ENCODE measurements around the gene GABBR2. TPM values are rescaled to one million over a fixed set of nuclear protein-coding genes. Genes with fewer than 3 reads are reported as not detected.

The GABBR2 gene
- total RNA-seq, 1 experiment from 2014 or later: 0.23 TPM

GRCh38 chr9:98568234-98568908, 140.4 kb downstream of the GABBR2 start:
- CTCF ChIA-PET: no interaction called here
- Histone ChIP-seq H3K36me3 (ENCODE audit: control insufficient read depth, insufficient read depth, low read length) (no peaks in the 10 kb centered on the region), H3K9me3 (no peaks in the 10 kb centered on the region), H3K4me1 (no peaks in the 10 kb centered on the region), H3K27me3 (replicated peaks; ENCODE audit: control insufficient read depth, insufficient read depth, low read length) (no peaks in the 10 kb centered on the region; the same call in 1 of the 2 replicates), H3K4me3 (ENCODE audit: low read depth, low read length) (no peak overlapping the region)
- Mint-ChIP-seq H3K4me1 (ENCODE audit: low read depth, unreplicated experiment) (no peaks in the 10 kb centered on the region), H3K36me3 (ENCODE audit: insufficient read depth, unreplicated experiment) (no peaks in the 10 kb centered on the region), H3K27ac (ENCODE audit: unreplicated experiment) (no peak overlapping the region), H3K9me3 (ENCODE audit: unreplicated experiment) (no peaks in the 10 kb centered on the region), H3K4me3 (ENCODE audit: unreplicated experiment) (no peak overlapping the region), H3K27me3 (ENCODE audit: insufficient read depth, unreplicated experiment) (no peaks in the 10 kb centered on the region)
- no peak for TF ChIP-seq CTCF (IDR thresholded peaks at IDR 0.05; ENCODE audit: insufficient read depth in 1 of 2, low read depth in 1 of 2, low read length in 1 of 2, severe bottlenecking in 1 of 2, unreplicated experiment in 1 of 2)
- intact Hi-C loops (cut with micrococcal nuclease; ENCODE audit: unreplicated experiment): no loop called here
- no TSS peak for BruUV-seq (replicated peaks)
- POLR2A ChIA-PET: no interaction called here
- DNase-seq: no peak

GRCh38 chr9:98567540-98568233, 141.0 kb downstream of the GABBR2 start:
- intact Hi-C loops (cut with micrococcal nuclease; ENCODE audit: unreplicated experiment): no loop called here
- ChIA-PET POLR2A (no interaction called here), CTCF (no interaction called here)
- H3K36me3 Mint-ChIP-seq (ENCODE audit: insufficient read depth, unreplicated experiment): no peaks in the 10 kb centered on the region
- H3K9me3 Mint-ChIP-seq (ENCODE audit: unreplicated experiment): no peaks in the 10 kb centered on the region
- Histone ChIP-seq H3K36me3 (ENCODE audit: control insufficient read depth, insufficient read depth, low read length) (no peaks in the 10 kb centered on the region), H3K4me1 (no peaks in the 10 kb centered on the region), H3K4me3 (ENCODE audit: low read depth, low read length) (no peak overlapping the region), H3K27me3 (replicated peaks; ENCODE audit: control insufficient read depth, insufficient read depth, low read length) (no peaks in the 10 kb centered on the region; the same call in 1 of the 2 replicates), H3K9me3 (no peaks in the 10 kb centered on the region)
- TF ChIP-seq CTCF (IDR thresholded peaks at IDR 0.05; ENCODE audit: insufficient read depth in 1 of 2, low read depth in 1 of 2, low read length in 1 of 2, severe bottlenecking in 1 of 2, unreplicated experiment in 1 of 2): no peak
- H3K4me3 Mint-ChIP-seq (ENCODE audit: unreplicated experiment): no peak overlapping the region
- no peak overlapping the region for H3K27ac Mint-ChIP-seq (ENCODE audit: unreplicated experiment)
- no peaks in the 10 kb centered on the region for H3K27me3 Mint-ChIP-seq (ENCODE audit: insufficient read depth, unreplicated experiment)
- no peaks in the 10 kb centered on the region for H3K4me1 Mint-ChIP-seq (ENCODE audit: low read depth, unreplicated experiment)
- DNase-seq: no peak
- BruUV-seq (replicated peaks): no TSS peak

GRCh38 chr9:98565152-98566135, 143.3 kb downstream of the GABBR2 start:
- intact Hi-C loops (cut with micrococcal nuclease; ENCODE audit: unreplicated experiment): no loop called here
- Histone ChIP-seq H3K27me3 (replicated peaks; ENCODE audit: control insufficient read depth, insufficient read depth, low read length) (no peaks in the 10 kb centered on the region; the same call in 1 of the 2 replicates), H3K36me3 (ENCODE audit: control insufficient read depth, insufficient read depth, low read length) (no peaks in the 10 kb centered on the region), H3K9me3 (no peaks in the 10 kb centered on the region), H3K4me3 (ENCODE audit: low read depth, low read length) (no peak overlapping the region), H3K4me1 (no peaks in the 10 kb centered on the region)
- no TSS peak for BruUV-seq (replicated peaks)
- no peak for TF ChIP-seq CTCF (IDR thresholded peaks at IDR 0.05; ENCODE audit: insufficient read depth in 1 of 2, low read depth in 1 of 2, low read length in 1 of 2, severe bottlenecking in 1 of 2, unreplicated experiment in 1 of 2)
- ChIA-PET CTCF (no interaction called here), POLR2A (no interaction called here)
- H3K36me3 Mint-ChIP-seq (ENCODE audit: insufficient read depth, unreplicated experiment): no peaks in the 10 kb centered on the region
- no peak overlapping the region for H3K27ac Mint-ChIP-seq (ENCODE audit: unreplicated experiment)
- no peaks in the 10 kb centered on the region for H3K4me1 Mint-ChIP-seq (ENCODE audit: low read depth, unreplicated experiment)
- H3K4me3 Mint-ChIP-seq (ENCODE audit: unreplicated experiment): no peak overlapping the region
- DNase-seq: no peak
- H3K27me3 Mint-ChIP-seq (ENCODE audit: insufficient read depth, unreplicated experiment): no peaks in the 10 kb centered on the region
- no peaks in the 10 kb centered on the region for H3K9me3 Mint-ChIP-seq (ENCODE audit: unreplicated experiment)

Data from Caco-2 (cell line).